Colonic mucosa (tissue), 4 donors: ENCODE measurements around the gene LYSMD4. TPM values are rescaled to one million over a fixed set of nuclear protein-coding genes. Genes with fewer than 3 reads are reported as not detected.

ENCODE experiments used
- DNase-seq: peaks from one replicate; pipeline ENCODE4 v3.0.0-alpha.2; 2020
- H3K27ac ChIP-seq: fragments of 200-600 bp; one replicate; pipeline ENCODE4 v1.8.0; 2021
- H3K27me3 ChIP-seq: fragments of 200-600 bp; one replicate; pipeline ENCODE4 v1.8.0; 2021
- H3K36me3 ChIP-seq: fragments of 200-600 bp; one replicate; pipeline ENCODE4 v1.8.0; 2021
- H3K4me1 ChIP-seq: fragments of 200-600 bp; one replicate; pipeline ENCODE4 v1.8.0; 2021; ENCODE audit warnings: mild to moderate bottlenecking
- H3K4me3 ChIP-seq: fragments of 200-600 bp; one replicate; pipeline ENCODE4 v1.8.0; 2021
- H3K9ac ChIP-seq, 2 donors: one replicate each; pipeline ENCODE4 v1.7.0; 2013; ENCODE audit warnings: control low read depth in 2 of 2, low read depth in 2 of 2, low read length in 2 of 2
- H3K9me3 ChIP-seq: fragments of 200-600 bp; one replicate; pipeline ENCODE4 v1.8.0; 2021
- intact Hi-C: fragments of 100-400 bp; cut with DNase I; formaldehyde crosslinking; loops from one replicate; pipeline ENCODE4 v1.14.1; 2022
- total RNA-seq, 2 donors: library from RNA; stranded (reverse); fragmentation: NEBNext Ultra II Directional in 1 of 2; extraction: Animal tissue kit (Norgen Biotek cat#: 25700) in 1 of 2; gene quantifications; one replicate each; pipeline ENCODE4 v1.2.1, GENCODE V29; 2021
- TF ChIP-seq, protein P1 (sequence below): fragments of 200-600 bp; IDR thresholded peaks from one replicate; pipeline ENCODE4 v1.8.0; 2022; ENCODE audit warnings: antibody characterized with exemption, mild to moderate bottlenecking
- donor health status: healthy.
- donor health status: DM: no; HTN: no; CAD: no.
- donor health status: DM: no; HTN: no; CAD: no.

The LYSMD4 gene
- total RNA-seq, 2 donors from 2014 or later: 8.2 to 9.1 TPM

DNA sequence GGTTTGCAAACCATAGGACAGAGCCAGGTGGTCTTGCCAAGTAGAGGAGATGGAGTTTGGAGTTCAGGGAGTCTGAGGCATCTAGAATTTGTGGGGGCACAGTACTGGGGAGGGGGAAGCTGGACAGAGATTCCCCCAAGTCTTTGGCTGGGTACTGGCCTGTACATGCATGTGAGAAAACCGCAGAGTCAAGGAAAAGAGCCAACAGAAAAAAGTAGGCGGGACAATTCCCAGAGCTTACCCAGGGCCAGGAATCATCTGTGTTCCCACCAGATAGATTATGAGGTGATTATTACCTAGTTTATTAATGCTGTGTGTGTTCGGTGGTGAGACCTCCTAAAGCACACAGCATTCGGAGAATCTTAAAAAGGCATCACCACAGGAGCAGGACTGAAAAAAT is 11.3 kb downstream of the LYSMD4 start:
- DNase-seq: no peak
- TF ChIP-seq, protein P1, sequence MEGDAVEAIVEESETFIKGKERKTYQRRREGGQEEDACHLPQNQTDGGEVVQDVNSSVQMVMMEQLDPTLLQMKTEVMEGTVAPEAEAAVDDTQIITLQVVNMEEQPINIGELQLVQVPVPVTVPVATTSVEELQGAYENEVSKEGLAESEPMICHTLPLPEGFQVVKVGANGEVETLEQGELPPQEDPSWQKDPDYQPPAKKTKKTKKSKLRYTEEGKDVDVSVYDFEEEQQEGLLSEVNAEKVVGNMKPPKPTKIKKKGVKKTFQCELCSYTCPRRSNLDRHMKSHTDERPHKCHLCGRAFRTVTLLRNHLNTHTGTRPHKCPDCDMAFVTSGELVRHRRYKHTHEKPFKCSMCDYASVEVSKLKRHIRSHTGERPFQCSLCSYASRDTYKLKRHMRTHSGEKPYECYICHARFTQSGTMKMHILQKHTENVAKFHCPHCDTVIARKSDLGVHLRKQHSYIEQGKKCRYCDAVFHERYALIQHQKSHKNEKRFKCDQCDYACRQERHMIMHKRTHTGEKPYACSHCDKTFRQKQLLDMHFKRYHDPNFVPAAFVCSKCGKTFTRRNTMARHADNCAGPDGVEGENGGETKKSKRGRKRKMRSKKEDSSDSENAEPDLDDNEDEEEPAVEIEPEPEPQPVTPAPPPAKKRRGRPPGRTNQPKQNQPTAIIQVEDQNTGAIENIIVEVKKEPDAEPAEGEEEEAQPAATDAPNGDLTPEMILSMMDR: no peak
- H3K9me3 ChIP-seq: no peaks in the 10 kb centered on the region
- intact Hi-C loops: no loop called here
- H3K36me3 ChIP-seq: no peaks in the 10 kb centered on the region
- H3K27ac ChIP-seq: no peak overlapping the region
- no peak overlapping the region for H3K9ac ChIP-seq
- no peaks in the 10 kb centered on the region for H3K4me1 ChIP-seq
- no peaks in the 10 kb centered on the region for H3K27me3 ChIP-seq
- no peak overlapping the region for H3K4me3 ChIP-seq

DNA sequence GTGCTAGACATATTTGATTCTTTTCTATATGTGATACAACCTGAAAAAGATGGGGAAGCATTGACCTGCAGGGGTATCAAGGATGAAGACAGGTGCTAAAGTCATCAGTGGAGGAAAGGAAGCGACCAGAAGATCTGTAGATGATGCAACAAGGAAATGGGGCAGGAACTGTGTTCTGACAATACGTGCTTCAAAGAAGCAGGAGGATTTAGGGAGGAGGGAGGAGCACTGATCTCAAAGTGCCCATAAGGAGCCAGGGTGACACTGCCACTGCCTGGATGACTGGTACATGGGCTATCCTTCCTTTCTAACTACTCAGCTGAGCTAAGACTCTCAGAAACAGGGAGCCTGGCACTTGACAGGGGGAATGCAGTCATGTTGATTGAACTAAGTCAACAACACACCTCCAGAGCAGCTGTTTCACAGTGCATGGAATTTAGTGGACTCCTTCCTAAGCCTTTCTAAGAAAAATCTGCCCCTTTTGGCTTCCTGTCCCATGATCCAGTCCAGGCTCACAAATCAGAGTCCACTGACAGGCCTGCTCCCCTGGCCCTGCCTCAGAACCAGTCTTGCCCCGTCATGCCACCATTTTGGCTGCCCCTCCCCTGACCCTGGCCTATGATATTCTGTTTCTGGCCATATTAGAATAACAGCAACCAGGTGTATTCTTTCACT is 12.0 kb downstream of the LYSMD4 start:
- TF ChIP-seq, protein P1: no peak
- Histone ChIP-seq H3K4me3 (no peak overlapping the region), H3K9ac (no peak overlapping the region), H3K9me3 (no peaks in the 10 kb centered on the region), H3K4me1 (no peaks in the 10 kb centered on the region), H3K27me3 (no peaks in the 10 kb centered on the region), H3K36me3 (no peaks in the 10 kb centered on the region), H3K27ac (no peak overlapping the region)
- no peak for DNase-seq
- intact Hi-C loops: no loop called here

DNA sequence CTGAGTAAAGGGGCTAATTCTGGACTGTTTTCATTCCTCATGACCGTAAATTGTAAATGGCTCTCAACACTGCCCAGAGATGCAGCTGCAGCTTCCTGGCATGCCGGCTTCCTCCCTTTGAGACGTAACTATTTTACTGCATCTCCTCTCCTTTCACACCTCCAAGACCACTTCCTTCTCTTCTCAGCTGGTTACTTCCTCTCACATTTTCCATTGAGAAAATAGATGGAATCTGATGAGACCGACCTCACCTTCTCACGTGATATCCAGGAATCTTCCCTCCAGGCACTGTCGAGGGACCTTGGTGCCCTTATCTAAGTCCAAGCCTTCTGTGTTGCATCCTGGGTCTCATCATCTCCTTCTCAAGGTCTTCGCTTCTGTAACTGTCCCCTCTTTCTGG is 12.7 kb downstream of the LYSMD4 start:
- H3K4me3 ChIP-seq: no peak overlapping the region
- H3K27ac ChIP-seq: no peak overlapping the region
- H3K9ac ChIP-seq: no peak overlapping the region
- intact Hi-C loops: no loop called here
- no peaks in the 10 kb centered on the region for H3K4me1 ChIP-seq
- no peak for DNase-seq
- no peaks in the 10 kb centered on the region for H3K36me3 ChIP-seq
- no peaks in the 10 kb centered on the region for H3K9me3 ChIP-seq
- no peaks in the 10 kb centered on the region for H3K27me3 ChIP-seq
- TF ChIP-seq, protein P1: no peak

DNA sequence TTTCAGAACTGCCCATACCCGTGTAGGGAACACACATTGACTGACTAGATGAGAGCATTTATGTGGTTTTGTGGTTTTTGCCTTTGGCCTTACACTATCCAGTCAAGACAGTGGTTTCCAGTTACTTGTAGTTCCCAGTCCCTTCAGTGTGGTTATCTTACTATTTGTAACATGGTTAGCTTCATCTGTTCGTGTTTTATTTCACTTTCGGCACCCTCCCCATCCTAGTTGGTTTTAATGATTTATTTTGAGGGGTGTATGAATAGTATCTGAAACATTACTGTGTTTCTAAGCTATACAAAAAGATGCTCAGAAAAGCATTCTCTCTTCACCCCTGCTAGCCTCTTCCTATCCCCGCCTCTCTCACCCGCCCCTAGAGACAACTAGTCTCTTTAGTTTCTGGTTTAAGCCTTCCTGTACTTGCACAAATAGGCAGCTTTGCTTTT is 14.1 kb downstream of the LYSMD4 start:
- no peak for DNase-seq
- TF ChIP-seq, protein P1: no peak
- intact Hi-C loops: no loop called here

DNA sequence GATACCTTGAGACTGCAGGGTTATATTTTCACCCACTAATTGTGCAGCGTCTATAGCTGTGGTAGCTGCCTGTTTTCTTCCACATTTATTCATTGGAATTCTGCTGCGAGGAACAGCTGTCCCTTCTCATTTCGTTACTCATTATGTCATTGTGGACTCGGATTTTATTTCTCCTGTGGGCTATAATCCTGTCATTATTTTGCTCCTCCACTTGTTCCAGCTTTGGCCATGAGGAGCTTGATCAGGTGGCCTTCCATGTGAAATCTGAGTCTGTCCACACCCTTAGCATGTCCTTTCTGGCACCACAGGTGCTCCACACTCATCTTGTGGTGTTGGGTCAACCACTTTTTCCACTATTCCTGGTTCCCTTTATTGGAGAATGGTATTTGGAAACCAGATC is 14.8 kb downstream of the LYSMD4 start:
- DNase-seq: no peak
- Histone ChIP-seq H3K4me1 (no peaks in the 10 kb centered on the region), H3K9ac (no peak overlapping the region), H3K9me3 (no peaks in the 10 kb centered on the region), H3K4me3 (no peak overlapping the region), H3K27ac (no peak overlapping the region), H3K36me3 (no peaks in the 10 kb centered on the region), H3K27me3 (no peaks in the 10 kb centered on the region)
- TF ChIP-seq, protein P1: no peak
- intact Hi-C loops: no loop called here

More for the DNA sequence above, 14.1 kb downstream of the LYSMD4 start:
- Histone ChIP-seq H3K9ac (no peak overlapping the region), H3K9me3 (no peaks in the 10 kb centered on the region), H3K27ac (no peak overlapping the region), H3K27me3 (no peaks in the 10 kb centered on the region), H3K4me3 (no peak overlapping the region), H3K36me3 (no peaks in the 10 kb centered on the region), H3K4me1 (no peaks in the 10 kb centered on the region)
